HEK293 (cell line): ENCODE measurements around the gene WWOX.

Experiments used
- CTCF ChIP-seq: fragments of 450-650 bp; formaldehyde crosslinking; IDR thresholded peaks from 2 replicates; pipeline ENCODE4 v1.5.1; 2016; ENCODE audit warnings: missing biosample characterization, missing genetic modification characterization
- GFI1B ChIP-seq: fragments of 450-650 bp; formaldehyde crosslinking; IDR thresholded peaks from 2 replicates; pipeline ENCODE4 v1.5.1; 2016; ENCODE audit warnings: missing biosample characterization, missing genetic modification characterization
- HOXD13 ChIP-seq: sonication (generic); formaldehyde crosslinking; IDR thresholded peaks from 2 replicates; pipeline ENCODE4 v1.8.0; 2022; ENCODE audit warnings: missing genetic modification reagents, borderline replicate concordance
- PRDM10 ChIP-seq: fragments of 450-650 bp; formaldehyde crosslinking; IDR thresholded peaks from 2 replicates; pipeline ENCODE4 v1.5.1; 2016; ENCODE audit warnings: missing biosample characterization, missing genetic modification characterization
- PRDM2 ChIP-seq: fragments of 450-650 bp; formaldehyde crosslinking; IDR thresholded peaks from 2 replicates; pipeline ENCODE4 v1.5.1; 2016; ENCODE audit warnings: missing biosample characterization, missing genetic modification characterization, borderline replicate concordance
- SALL2 ChIP-seq: fragments of 450-650 bp; formaldehyde crosslinking; IDR thresholded peaks from 2 replicates; pipeline ENCODE4 v1.5.0; 2017; ENCODE audit warnings: missing biosample characterization, mild to moderate bottlenecking, missing genetic modification characterization, borderline replicate concordance
- SCRT1 ChIP-seq: fragments of 450-650 bp; formaldehyde crosslinking; IDR thresholded peaks from 2 replicates; pipeline ENCODE4 v1.5.1; 2016; ENCODE audit warnings: missing biosample characterization, missing genetic modification characterization, borderline replicate concordance
- ZBTB17 ChIP-seq: fragments of 450-650 bp; formaldehyde crosslinking; IDR thresholded peaks from 2 replicates; pipeline ENCODE4 v1.5.1; 2016; ENCODE audit warnings: missing biosample characterization, missing genetic modification characterization
- ZBTB20 ChIP-seq: fragments of 450-650 bp; formaldehyde crosslinking; IDR thresholded peaks from 2 replicates; pipeline ENCODE4 v1.5.1; 2016; ENCODE audit warnings: missing biosample characterization, missing genetic modification characterization
- ZBTB48 ChIP-seq: fragments of 450-650 bp; formaldehyde crosslinking; IDR thresholded peaks from 2 replicates; pipeline ENCODE4 v1.5.1; 2016; ENCODE audit warnings: missing biosample characterization, missing genetic modification characterization
- ZBTB8A ChIP-seq: fragments of 450-650 bp; formaldehyde crosslinking; IDR thresholded peaks from 2 replicates; pipeline ENCODE4 v1.5.1; 2016; ENCODE audit warnings: missing biosample characterization, missing genetic modification characterization
- ZFHX2 ChIP-seq: fragments of 450-650 bp; formaldehyde crosslinking; conservative IDR thresholded peaks from 2 replicates; pipeline ENCODE4 v1.5.1; 2016; ENCODE audit warnings: missing biosample characterization, missing genetic modification characterization
- ZNF112 ChIP-seq: fragments of 450-650 bp; formaldehyde crosslinking; IDR thresholded peaks from 2 replicates; pipeline ENCODE4 v1.5.0; 2017; ENCODE audit warnings: missing biosample characterization, missing genetic modification characterization
- ZNF16 ChIP-seq: fragments of 450-650 bp; formaldehyde crosslinking; IDR thresholded peaks from 2 replicates; pipeline ENCODE4 v1.5.1; 2016; ENCODE audit warnings: low read depth, missing biosample characterization, missing genetic modification characterization
- ZNF19 ChIP-seq: fragments of 450-650 bp; formaldehyde crosslinking; IDR thresholded peaks from 2 replicates; pipeline ENCODE4; 2016; ENCODE audit warnings: missing biosample characterization, missing genetic modification characterization, low read depth
- ZNF223 ChIP-seq: fragments of 450-650 bp; formaldehyde crosslinking; IDR thresholded peaks from 2 replicates; pipeline ENCODE4 v1.5.1; 2016; ENCODE audit warnings: missing biosample characterization, missing genetic modification characterization
- ZNF248 ChIP-seq: fragments of 450-650 bp; formaldehyde crosslinking; IDR thresholded peaks from 2 replicates; pipeline ENCODE4 v1.5.1; 2017; ENCODE audit warnings: missing biosample characterization, missing genetic modification characterization
- ZNF280C ChIP-seq: fragments of 450-650 bp; formaldehyde crosslinking; IDR thresholded peaks from 2 replicates; pipeline ENCODE4 v1.5.1; 2016; ENCODE audit warnings: missing biosample characterization, missing genetic modification characterization
- ZNF37A ChIP-seq: fragments of 450-650 bp; IDR thresholded peaks from 2 replicates; pipeline ENCODE4 v1.5.1; 2018; ENCODE audit warnings: missing biosample characterization, missing genetic modification characterization
- ZNF473 ChIP-seq: fragments of 450-650 bp; formaldehyde crosslinking; IDR thresholded peaks from 2 replicates; pipeline ENCODE4 v1.5.1; 2017; ENCODE audit warnings: missing biosample characterization, missing genetic modification characterization
- ZNF513 ChIP-seq: fragments of 450-650 bp; IDR thresholded peaks from 2 replicates; pipeline ENCODE4 v1.5.1; 2018; ENCODE audit warnings: missing biosample characterization, missing genetic modification characterization
- ZNF658 ChIP-seq: fragments of 450-650 bp; formaldehyde crosslinking; IDR thresholded peaks from 2 replicates; pipeline ENCODE4; 2016; ENCODE audit warnings: missing biosample characterization, missing genetic modification characterization
- ZNF701 ChIP-seq: fragments of 450-650 bp; formaldehyde crosslinking; IDR thresholded peaks from 2 replicates; pipeline ENCODE4 v1.5.1; 2016; ENCODE audit warnings: missing biosample characterization, missing genetic modification characterization
- ZNF704 ChIP-seq: fragments of 450-650 bp; formaldehyde crosslinking; IDR thresholded peaks from 2 replicates; pipeline ENCODE4 v1.5.1; 2016; ENCODE audit warnings: missing biosample characterization, missing genetic modification characterization

Gene WWOX

GRCh38 chr16:78297066-78297666 lies 197.7 kb downstream of the WWOX start (continued):
- TF ChIP-seq PRDM10 (tag by site-specific recombination) (no peak), GFI1B (tag by site-specific recombination) (peak; percentile 74; the same call in 1 of the 2 replicates), HOXD13 (CRISPR knock-in tag) (no peak), ZBTB17 (tag by site-specific recombination) (peak; percentile 41; the same call in 1 of the 2 replicates), ZFHX2 (tag by site-specific recombination) (peak; percentile 77), ZNF248 (tag by site-specific recombination) (no peak), SALL2 (tag by site-specific recombination) (no peak), ZNF658 (tag by site-specific recombination) (no peak), ZNF701 (tag by site-specific recombination) (no peak), ZBTB48 (tag by site-specific recombination) (no peak), ZNF16 (no peak), ZBTB20 (tag by site-specific recombination) (peak; percentile 80), ZNF37A (tag by site-specific recombination) (no peak), SCRT1 (tag by site-specific recombination) (no peak), ZNF223 (no peak), ZNF112 (no peak), ZBTB8A (tag by site-specific recombination) (no peak), ZNF473 (tag by site-specific recombination) (no peak), ZNF513 (no peak), CTCF (no peak), PRDM2 (tag by site-specific recombination) (no peak), ZNF280C (tag by site-specific recombination) (no peak), ZNF19 (tag by site-specific recombination) (no peak), ZNF704 (no peak)
